ENCODE measurements around the gene SGCD.

SGCD gene

GRCh38 chr5:156735477-156735876, 408.5 kb downstream of the SGCD start:
- TF ChIP-seq ZFX (IDR thresholded peaks at IDR 0.05) = no peak
- no peak for TF ChIP-seq CTCF (conservative IDR thresholded peaks at IDR 0.05)
- no peak overlapping the region for H3K27ac ChIP-seq

- TF ChIP-seq CTCF (conservative IDR thresholded peaks at IDR 0.05) (no peak), ZFX (IDR thresholded peaks at IDR 0.05) (no peak)
- H3K27ac ChIP-seq = no peak overlapping the region
Observed at GRCh38 chr5:156741516-156741915, 414.6 kb downstream of the SGCD start.

GRCh38 chr5:156753846-156754245, 426.9 kb downstream of the SGCD start:
- no peak for TF ChIP-seq ZFX (IDR thresholded peaks at IDR 0.05)
- TF ChIP-seq CTCF (conservative IDR thresholded peaks at IDR 0.05) = no peak
- no peak overlapping the region for H3K27ac ChIP-seq

DNA sequence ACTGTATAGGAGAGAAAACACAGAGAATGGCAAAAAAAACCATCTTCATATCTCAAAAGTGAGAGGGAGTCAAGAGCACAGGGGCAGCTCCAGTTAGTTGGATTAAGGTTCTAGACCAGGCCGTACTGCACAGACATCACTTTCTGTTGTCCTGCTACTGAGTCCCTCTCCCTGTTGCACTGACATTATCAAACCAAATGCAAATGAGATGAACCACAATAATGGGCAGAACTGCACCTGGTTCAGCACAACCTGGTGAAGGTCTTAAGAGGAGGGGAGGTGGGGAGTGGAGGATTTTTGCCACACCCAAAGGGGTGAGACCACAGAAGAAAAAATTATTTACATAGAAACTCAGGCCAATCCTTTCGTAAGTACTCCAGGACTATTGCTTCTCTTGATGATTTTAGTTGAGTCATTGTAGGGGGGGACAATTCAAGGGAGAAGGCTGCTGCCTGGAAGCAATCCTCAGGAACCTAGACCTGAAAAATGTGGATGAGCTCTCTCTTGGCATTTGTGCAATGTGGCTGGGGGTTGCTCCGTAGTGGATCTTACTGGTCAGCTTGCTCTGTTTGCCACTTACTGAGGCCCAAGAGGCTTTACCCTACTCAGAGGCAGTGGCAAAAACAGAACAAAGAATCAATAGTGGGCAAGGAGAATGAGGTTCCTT, 428.6 kb downstream of the SGCD start:
- H3K27ac ChIP-seq = no peak overlapping the region
- TF ChIP-seq ZFX (IDR thresholded peaks at IDR 0.05) (no peak), CTCF (conservative IDR thresholded peaks at IDR 0.05) (no peak)

- TF ChIP-seq ZFX (IDR thresholded peaks at IDR 0.05) = no peak
- TF ChIP-seq CTCF (conservative IDR thresholded peaks at IDR 0.05) = no peak
- no peak overlapping the region for H3K27ac ChIP-seq
Observed at GRCh38 chr5:156758011-156758791, 431.2 kb downstream of the SGCD start.

DNA sequence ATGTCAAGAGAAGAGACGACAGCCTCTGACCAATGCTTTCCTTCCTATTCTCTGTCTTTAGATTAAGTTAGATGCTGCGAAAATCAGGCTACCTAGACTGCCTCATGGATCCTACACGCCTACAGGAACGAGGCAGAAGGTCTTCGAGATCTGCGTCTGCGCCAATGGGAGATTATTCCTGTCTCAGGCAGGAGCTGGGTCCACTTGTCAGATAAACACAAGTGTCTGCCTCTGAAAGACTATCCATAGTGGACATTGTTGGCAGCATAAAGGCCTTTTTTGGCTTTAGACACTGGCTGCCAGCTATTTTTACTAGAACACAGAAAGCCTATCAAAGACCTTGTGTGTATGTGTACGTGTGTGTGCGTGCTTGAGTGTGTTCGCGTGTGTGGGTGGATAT, 432.2 kb downstream of the SGCD start:
- no peak overlapping the region for H3K27ac ChIP-seq
- TF ChIP-seq ZFX (IDR thresholded peaks at IDR 0.05) = no peak
- no peak for TF ChIP-seq CTCF (conservative IDR thresholded peaks at IDR 0.05)

DNA sequence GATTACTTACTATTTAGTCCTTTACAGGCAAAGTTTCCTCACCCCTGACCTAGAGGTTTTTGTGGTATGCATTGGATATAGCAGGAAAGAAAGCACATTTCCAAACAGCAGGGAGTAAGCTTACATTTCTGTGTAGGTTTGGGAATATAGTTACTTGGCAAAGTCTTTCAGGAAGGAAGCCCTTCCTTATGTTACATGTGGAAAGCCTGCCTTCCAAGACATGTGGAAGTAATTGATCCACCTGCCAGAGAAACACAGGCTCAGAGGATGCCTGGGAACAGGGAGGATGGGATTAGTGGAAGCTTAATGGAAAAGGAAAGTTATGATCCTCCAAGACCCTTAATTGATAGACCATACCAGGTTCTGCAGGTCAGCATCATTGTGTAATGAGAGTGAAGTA, 435.8 kb downstream of the SGCD start:
- TF ChIP-seq ZFX (IDR thresholded peaks at IDR 0.05) (no peak), CTCF (conservative IDR thresholded peaks at IDR 0.05) (no peak)
- no peak overlapping the region for H3K27ac ChIP-seq

Data from C4-2B (cell line).